ENCODE data around the gene GPAT2. TPM values are rescaled to one million over a fixed set of nuclear protein-coding genes. Genes with fewer than 3 reads are reported as not detected.
A peak's percentile ranks its signal among the peaks of the same experiment; 100 is the strongest.
"Not testable (repeated sequence)": the region's sequence is repeated elsewhere in the genome, so short reads cannot be mapped to it uniquely, and the experiment has no call there.

The GPAT2 gene
- total RNA-seq, 4 donors from 2014 or later: 0.38 to 3.6 (median 1.4) TPM

GRCh38 chr2:96065381-96065930, 30.7 kb upstream of the GPAT2 start:
- intact Hi-C loops (cut with DNase I; ENCODE audit: low total_unique reads): no loop called here
- 68 to 88% methylated on average over 4 of the region's 4 CpGs for WGBS, 2 donors
- DNase-seq (ENCODE audit: low spot score in 2 of 2): peak in 1 of 2 donors; percentile 59

GRCh38 chr2:96064760-96065159, 30.0 kb upstream of the GPAT2 start:
- intact Hi-C loops (cut with DNase I; ENCODE audit: low total_unique reads); DNase-seq (ENCODE audit: low spot score in 2 of 2); H3K4me3 ChIP-seq (ENCODE audit: low read depth, poor library complexity, severe bottlenecking): not testable (repeated sequence)

More at GRCh38 chr2:96065381-96065930, 30.7 kb upstream of the GPAT2 start:
- TF ChIP-seq CTCF (IDR thresholded peaks at IDR 0.05) (no peak), POLR2A (IDR thresholded peaks at IDR 0.05) (no peak)
- no peak overlapping the region for H3K4me3 ChIP-seq (ENCODE audit: low read depth, poor library complexity, severe bottlenecking)

GRCh38 chr2:96064047-96064675, 29.4 kb upstream of the GPAT2 start:
- peak in 1 of 3 donors; percentile 63 for TF ChIP-seq CTCF (IDR thresholded peaks at IDR 0.05)
- intact Hi-C loops (cut with DNase I; ENCODE audit: low total_unique reads); H3K4me3 ChIP-seq (ENCODE audit: low read depth, poor library complexity, severe bottlenecking); DNase-seq (ENCODE audit: low spot score in 2 of 2): not testable (repeated sequence)
- 92 to 100% methylated on average over 1 of the region's 3 CpGs for WGBS, 2 donors

GRCh38 chr2:96063116-96063899, 28.6 kb upstream of the GPAT2 start:
- H3K4me3 ChIP-seq (ENCODE audit: low read depth, poor library complexity, severe bottlenecking); intact Hi-C loops (cut with DNase I; ENCODE audit: low total_unique reads): not testable (repeated sequence)
- 47 to 50% methylated on average over 9 to 10 of the region's 12 CpGs for WGBS, 2 donors
- peak in 1 of 2 donors; percentile 70 for DNase-seq (ENCODE audit: low spot score in 2 of 2)

- 90 to 95% methylated on average over 3 to 4 of the region's 5 CpGs for WGBS, 2 donors
- intact Hi-C loops (cut with DNase I; ENCODE audit: low total_unique reads); H3K4me3 ChIP-seq (ENCODE audit: low read depth, poor library complexity, severe bottlenecking): not testable (repeated sequence)
- DNase-seq (ENCODE audit: low spot score in 2 of 2): peak in 1 of 2 donors; percentile 58
Observed at GRCh38 chr2:96062483-96062882, 27.8 kb upstream of the GPAT2 start.

- 82 to 86% methylated on average over 9 of the region's 9 CpGs for WGBS, 2 donors
- H3K4me3 ChIP-seq (ENCODE audit: low read depth, poor library complexity, severe bottlenecking); intact Hi-C loops (cut with DNase I; ENCODE audit: low total_unique reads): not testable (repeated sequence)
- DNase-seq (ENCODE audit: low spot score in 2 of 2): peak in 1 of 2 donors; percentile 60
Observed at GRCh38 chr2:96061901-96062300, 27.2 kb upstream of the GPAT2 start.

- WGBS, 2 donors: 68 to 81% methylated on average over 4 to 8 of the region's 8 CpGs
- H3K4me3 ChIP-seq (ENCODE audit: low read depth, poor library complexity, severe bottlenecking); intact Hi-C loops (cut with DNase I; ENCODE audit: low total_unique reads): not testable (repeated sequence)
- DNase-seq (ENCODE audit: low spot score in 2 of 2): peak in 1 of 2 donors; percentile 78
Observed at GRCh38 chr2:96061197-96061817, 26.6 kb upstream of the GPAT2 start.

- DNase-seq (ENCODE audit: low spot score in 2 of 2): peak in 1 of 2 donors; percentile 61
- intact Hi-C loops (cut with DNase I; ENCODE audit: low total_unique reads); H3K4me3 ChIP-seq (ENCODE audit: low read depth, poor library complexity, severe bottlenecking): not testable (repeated sequence)
- 53 to 59% methylated on average over 7 to 8 of the region's 10 CpGs for WGBS, 2 donors
Observed at GRCh38 chr2:96060325-96060724, 25.6 kb upstream of the GPAT2 start.

GRCh38 chr2:96059443-96059842, 24.7 kb upstream of the GPAT2 start:
- 50% methylated on average over 1 of the region's 6 CpGs; no CpG with 5 or more reads in 1 of the 2 donors for WGBS, 2 donors
- intact Hi-C loops (cut with DNase I; ENCODE audit: low total_unique reads); H3K4me3 ChIP-seq (ENCODE audit: low read depth, poor library complexity, severe bottlenecking); DNase-seq (ENCODE audit: low spot score in 2 of 2): not testable (repeated sequence)

GRCh38 chr2:96055830-96056229, 21.1 kb upstream of the GPAT2 start:
- intact Hi-C loops (cut with DNase I; ENCODE audit: low total_unique reads); DNase-seq (ENCODE audit: low spot score in 2 of 2); H3K4me3 ChIP-seq (ENCODE audit: low read depth, poor library complexity, severe bottlenecking): not testable (repeated sequence)
- WGBS, 2 donors: 64% methylated on average over 2 of the region's 6 CpGs; no CpG with 5 or more reads in 1 of the 2 donors

- H3K4me3 ChIP-seq (ENCODE audit: low read depth, poor library complexity, severe bottlenecking); intact Hi-C loops (cut with DNase I; ENCODE audit: low total_unique reads): not testable (repeated sequence)
- WGBS, 2 donors: 82 to 88% methylated on average over 6 of the region's 7 CpGs
- peak in 1 of 2 donors; percentile 18 for DNase-seq (ENCODE audit: low spot score in 2 of 2)
Observed at GRCh38 chr2:96054537-96054936, 19.8 kb upstream of the GPAT2 start.

GRCh38 chr2:96053385-96053784, 18.7 kb upstream of the GPAT2 start:
- intact Hi-C loops (cut with DNase I; ENCODE audit: low total_unique reads); H3K4me3 ChIP-seq (ENCODE audit: low read depth, poor library complexity, severe bottlenecking): not testable (repeated sequence)
- peak in 1 of 2 donors; percentile 15 for DNase-seq (ENCODE audit: low spot score in 2 of 2)
- 84 to 87% methylated on average over 7 of the region's 7 CpGs for WGBS, 2 donors

All from lower leg skin (tissue), 4 donors.